SHP77 (cell line): ENCODE results near the gene NPIPB8.
"Not testable (repeated sequence)": the region's sequence is repeated elsewhere in the genome, so short reads cannot be mapped to it uniquely, and the experiment has no call there.

ENCODE experiments used
- DNase-seq, 2 experiments: peaks; one replicate each; lab custom pipeline; 2025; lab: John Stamatoyannopoulos, UW

NPIPB8 gene

GRCh38 chr16:28637765-28638164 is at the start of gene NPIPB8:
Gene NPIPB8, plus strand, starts transcription at chr16:28638065. Its CDS starts 296 bp downstream, at chr16:28638361.
- DNase-seq, result not testable (repeated sequence)

DNA sequence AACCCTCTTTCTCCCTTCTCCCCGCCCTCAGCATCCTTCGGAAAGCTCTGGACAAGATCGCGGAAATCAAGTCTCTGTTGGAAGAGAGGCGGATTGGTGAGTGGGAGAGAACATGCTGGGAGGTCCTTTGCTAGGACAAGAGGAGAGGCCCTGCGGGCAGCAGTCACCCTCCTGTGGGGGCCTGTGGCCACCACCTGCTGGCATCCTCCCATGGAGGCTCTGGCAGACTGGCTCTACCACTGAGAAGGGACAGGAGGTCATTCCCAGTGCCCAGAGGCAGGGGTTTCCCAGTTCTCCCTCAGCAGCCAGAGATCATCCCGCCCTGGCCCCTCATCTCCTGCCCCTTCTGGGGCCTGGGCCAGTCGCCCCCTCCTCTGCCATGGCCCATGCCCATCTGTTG is 48.8 kb upstream of the NPIPB8 start:
- no peak for DNase-seq

DNA sequence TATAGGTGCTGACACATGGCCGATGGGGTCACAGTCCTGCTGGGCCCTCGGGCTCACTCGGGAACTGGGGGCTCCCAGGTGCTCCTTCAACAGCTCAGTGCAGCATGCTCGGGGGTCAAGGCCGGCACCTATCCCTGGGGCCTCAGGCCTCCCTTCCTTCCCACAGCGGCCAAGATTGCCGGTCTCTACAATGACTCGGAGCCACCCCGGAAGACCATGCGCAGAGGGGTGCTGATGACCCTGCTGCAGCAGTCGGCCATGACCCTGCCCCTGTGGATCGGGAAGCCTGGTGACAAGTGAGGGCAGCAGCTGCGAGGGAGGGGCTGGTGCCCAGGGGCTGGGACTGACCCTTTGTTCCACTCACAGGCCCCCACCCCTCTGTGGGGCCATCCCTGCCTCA is 47.9 kb upstream of the NPIPB8 start:
- no peak for DNase-seq

- no peak for DNase-seq
Measured at GRCh38 chr16:28590384-28591340, 47.2 kb upstream of the NPIPB8 start.

GRCh38 chr16:28591355-28591754 is 46.5 kb upstream of the NPIPB8 start:
- DNase-seq, result no peak

DNA sequence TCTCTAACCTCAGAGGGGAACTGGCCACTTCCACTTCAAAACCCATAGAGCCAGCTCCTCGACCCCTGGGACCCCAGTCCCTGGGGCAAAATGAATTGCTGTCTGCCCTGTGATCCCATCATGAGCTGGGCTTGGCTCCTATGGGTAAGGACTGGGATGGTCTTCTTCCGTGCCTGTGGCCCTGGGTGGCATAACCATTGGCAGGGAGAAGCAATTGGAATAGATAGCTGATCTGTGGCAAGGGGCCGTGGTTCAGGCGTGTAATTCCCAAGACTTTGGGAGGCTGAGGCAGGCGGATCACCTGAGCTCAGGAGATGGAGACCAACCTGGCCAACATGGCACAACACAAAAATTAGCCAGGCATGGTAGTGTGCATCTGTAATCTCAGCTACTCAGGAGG is 45.4 kb upstream of the NPIPB8 start:
- DNase-seq, result no peak

DNA sequence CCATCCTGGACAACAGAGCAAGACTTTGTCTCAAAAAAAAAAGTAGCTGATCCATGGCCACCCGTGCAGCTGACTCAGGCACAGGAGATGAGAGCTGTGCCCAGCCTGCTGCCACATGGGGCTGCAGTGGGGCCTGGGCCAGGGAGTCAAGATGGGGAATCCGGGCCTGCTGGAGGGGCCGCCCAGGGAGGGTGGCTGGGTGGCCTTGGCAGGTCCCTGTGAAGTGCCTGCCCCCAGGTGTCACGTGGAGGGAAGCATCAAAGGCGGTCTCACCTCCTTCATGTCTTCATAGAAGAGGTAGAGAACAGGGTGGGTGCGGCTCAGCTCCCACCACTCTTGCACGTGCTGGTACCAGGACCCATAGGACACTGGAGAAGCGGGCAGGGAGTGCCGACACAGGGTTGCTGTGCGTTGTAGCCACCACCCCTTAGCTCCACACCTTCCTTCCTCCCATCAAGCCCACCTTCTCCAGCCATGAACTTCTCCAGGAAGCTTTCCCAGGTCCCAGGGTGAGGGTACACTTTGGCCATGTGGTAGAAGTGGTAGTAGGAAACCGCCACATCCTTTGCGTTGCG is 44.8 kb upstream of the NPIPB8 start:
- DNase-seq, result no peak

DNA sequence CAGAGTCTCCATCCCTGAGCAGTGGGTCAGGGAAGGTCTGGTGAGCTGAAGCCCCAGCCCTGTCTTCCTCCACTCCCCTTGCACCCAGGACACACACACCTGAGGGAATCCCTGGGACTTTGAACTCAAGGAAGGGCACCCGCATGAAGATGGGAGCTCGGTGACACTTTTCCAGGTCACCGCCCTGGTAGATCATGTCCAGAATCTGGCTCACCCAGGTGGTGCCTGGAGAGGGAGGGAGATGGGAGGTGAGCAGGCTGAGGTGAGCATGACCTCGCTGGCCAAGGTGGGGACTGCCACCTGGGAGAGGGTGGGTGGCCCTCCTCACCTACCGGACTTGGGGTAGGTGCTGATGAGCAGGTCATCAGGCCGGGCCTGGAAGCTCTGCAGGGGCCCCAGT is 42.4 kb upstream of the NPIPB8 start:
- DNase-seq, result not testable (repeated sequence)

DNA sequence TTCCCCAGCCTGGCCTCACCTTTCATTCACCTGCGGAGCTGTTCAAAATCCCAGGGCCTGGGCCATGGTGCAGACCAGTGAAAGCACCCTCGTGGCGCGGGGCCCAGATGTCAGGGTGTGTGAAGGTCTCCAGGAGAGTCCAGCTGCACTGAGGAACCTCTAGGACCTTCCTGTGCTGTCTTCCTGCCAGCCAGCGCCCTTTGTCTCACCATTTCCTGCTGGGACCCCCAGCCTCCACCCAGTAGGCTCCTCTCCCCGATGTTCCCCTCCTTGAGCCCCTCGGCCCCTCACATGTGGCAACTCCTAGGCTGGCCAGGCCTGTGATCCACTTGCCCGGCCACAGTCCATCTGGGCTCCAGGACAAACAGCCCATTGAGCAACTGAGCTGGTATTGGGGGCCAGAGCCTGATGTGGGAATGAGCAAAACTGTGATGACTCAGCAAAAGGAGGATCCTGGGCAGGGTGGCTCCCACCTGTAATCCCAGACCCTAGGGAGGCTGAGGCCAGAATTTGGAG is 41.7 kb upstream of the NPIPB8 start:
- DNase-seq, result no peak

- no peak for DNase-seq
Measured at GRCh38 chr16:28596840-28597691, 40.8 kb upstream of the NPIPB8 start, which contains the start of gene SULT1A2. Gene SULT1A2, minus strand, starts transcription at chr16:28597050. Its CDS starts 1,120 bp downstream, at chr16:28595930.

GRCh38 chr16:28597692-28598261 is 40.1 kb upstream of the NPIPB8 start:
- peak in 1 of 2 experiments; percentile 16 for DNase-seq

DNA sequence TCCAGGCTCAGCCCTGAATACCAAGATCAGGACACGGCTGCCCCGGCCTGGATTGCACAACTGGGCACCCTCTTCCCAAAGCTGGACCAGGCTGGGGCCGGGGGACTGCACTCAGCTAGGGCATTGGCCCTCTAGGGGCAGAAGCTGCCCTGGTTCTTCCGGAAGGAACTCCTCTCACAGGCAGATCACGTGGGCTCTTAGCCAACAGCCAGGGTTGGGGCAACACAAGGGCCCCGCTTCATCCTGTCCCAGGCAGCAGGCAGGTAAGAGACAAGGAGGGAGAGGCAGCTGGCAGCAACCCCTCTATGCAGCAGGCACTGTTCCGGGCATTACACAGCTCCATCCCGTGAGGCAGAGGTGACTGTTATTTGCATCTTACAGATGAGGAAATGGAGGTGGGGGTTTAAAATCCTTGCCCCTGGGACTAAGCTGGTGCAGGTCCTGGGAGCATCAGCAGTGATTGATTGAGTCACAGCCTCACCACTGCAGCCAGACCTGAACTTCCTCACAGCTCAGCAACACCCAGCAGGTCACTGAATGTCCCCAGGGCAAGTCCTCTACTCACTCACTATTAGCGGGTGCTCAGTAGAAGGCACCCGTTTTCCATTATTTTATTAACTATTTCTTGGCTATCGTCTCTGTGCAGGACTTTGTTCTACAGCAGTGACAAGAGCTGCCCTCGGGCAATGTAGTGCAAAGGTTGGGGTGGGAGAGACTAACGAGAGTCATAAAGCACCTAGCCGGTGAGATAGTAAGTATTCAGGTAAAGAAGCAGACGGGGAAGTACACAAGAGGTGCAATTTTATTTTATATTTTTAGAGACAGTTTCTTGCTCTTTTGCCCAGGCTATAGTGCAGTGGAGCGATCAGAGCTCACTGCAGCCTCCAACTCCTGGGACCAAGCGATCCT is 38.2 kb upstream of the NPIPB8 start:
- not testable (repeated sequence) for DNase-seq

GRCh38 chr16:28600965-28601364 is 36.9 kb upstream of the NPIPB8 start:
- not testable (repeated sequence) for DNase-seq

DNA sequence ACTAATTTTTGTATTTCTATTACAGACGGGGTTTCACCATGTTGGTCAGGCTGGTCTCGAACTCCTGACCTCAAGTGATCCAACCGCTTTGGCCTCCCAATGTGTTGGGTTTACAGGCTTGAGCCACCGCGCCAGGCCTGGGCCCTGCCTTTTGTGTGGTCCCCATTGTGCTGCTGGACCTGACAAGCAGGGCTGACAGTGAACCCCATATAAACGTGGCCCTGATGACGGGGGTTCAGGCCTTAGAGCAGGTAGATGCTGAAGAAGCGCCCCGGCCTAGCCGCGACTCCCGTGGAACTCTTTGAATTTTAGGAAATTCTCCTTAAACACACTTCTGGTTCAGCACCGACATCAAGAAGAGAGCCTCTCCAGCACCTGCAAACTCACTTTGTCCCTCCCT is 36.3 kb upstream of the NPIPB8 start:
- DNase-seq, result not testable (repeated sequence)

- not testable (repeated sequence) for DNase-seq
Measured at GRCh38 chr16:28602062-28602461, 35.8 kb upstream of the NPIPB8 start.

DNA sequence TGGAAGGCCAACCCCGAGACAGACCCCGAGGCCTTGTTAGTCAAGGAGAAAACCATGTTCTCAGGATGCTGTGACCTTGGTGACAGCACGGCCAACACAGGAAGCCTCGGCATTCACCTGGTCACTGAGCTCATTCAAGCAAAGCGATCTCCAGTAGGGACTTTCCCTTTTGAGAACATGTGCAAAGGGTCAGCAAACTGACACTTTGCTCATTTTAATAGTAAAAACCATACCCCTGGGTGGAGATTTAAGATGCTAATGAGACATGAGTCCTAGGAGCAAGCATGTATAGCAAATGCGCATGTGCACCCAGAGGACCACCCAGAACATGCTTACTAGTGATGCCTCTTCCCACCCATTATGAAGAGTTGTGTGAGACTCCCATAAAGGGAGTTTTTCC is 35.3 kb upstream of the NPIPB8 start:
- no peak for DNase-seq

- no peak for DNase-seq
Measured at GRCh38 chr16:28603381-28604185, 34.3 kb upstream of the NPIPB8 start.

GRCh38 chr16:28604186-28604565 is 33.7 kb upstream of the NPIPB8 start:
- no peak for DNase-seq

- DNase-seq, result no peak
Measured at GRCh38 chr16:28606291-28607115, 31.4 kb upstream of the NPIPB8 start.
